ENCODE data around the gene TAF4.
A peak's percentile ranks its signal among the peaks of the same experiment; 100 is the strongest.
"Not testable (repeated sequence)": the region's sequence is repeated elsewhere in the genome, so short reads cannot be mapped to it uniquely, and the experiment has no call there.

Gene TAF4

DNA sequence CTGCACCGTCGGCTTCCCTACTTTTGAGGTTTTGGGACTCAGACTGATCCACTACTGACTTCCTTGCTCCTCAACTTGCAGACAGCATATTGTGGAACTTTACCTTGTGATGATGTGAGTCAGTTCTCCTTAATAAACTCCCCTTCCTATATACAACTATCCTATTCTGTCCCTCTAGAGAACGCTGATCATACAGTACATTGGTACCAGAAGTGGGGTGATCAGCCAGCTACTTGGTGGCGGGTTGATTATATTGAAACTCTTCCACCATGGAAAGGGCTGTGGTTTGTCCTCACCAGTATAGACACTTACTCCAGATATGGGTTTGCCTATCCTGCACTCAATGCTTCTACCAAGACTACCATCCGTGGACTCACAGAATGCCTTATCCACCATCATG lies 7.6 kb upstream of the TAF4 start:
- no peak for DNase-seq (ENCODE audit: low read depth)
- H3K4me3 ChIP-seq (ENCODE audit: low read depth, low read length): no peak overlapping the region
- TF ChIP-seq, protein P1, sequence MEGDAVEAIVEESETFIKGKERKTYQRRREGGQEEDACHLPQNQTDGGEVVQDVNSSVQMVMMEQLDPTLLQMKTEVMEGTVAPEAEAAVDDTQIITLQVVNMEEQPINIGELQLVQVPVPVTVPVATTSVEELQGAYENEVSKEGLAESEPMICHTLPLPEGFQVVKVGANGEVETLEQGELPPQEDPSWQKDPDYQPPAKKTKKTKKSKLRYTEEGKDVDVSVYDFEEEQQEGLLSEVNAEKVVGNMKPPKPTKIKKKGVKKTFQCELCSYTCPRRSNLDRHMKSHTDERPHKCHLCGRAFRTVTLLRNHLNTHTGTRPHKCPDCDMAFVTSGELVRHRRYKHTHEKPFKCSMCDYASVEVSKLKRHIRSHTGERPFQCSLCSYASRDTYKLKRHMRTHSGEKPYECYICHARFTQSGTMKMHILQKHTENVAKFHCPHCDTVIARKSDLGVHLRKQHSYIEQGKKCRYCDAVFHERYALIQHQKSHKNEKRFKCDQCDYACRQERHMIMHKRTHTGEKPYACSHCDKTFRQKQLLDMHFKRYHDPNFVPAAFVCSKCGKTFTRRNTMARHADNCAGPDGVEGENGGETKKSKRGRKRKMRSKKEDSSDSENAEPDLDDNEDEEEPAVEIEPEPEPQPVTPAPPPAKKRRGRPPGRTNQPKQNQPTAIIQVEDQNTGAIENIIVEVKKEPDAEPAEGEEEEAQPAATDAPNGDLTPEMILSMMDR (conservative IDR thresholded peaks at IDR 0.05; ENCODE audit: low read depth, low read length): no peak

DNA sequence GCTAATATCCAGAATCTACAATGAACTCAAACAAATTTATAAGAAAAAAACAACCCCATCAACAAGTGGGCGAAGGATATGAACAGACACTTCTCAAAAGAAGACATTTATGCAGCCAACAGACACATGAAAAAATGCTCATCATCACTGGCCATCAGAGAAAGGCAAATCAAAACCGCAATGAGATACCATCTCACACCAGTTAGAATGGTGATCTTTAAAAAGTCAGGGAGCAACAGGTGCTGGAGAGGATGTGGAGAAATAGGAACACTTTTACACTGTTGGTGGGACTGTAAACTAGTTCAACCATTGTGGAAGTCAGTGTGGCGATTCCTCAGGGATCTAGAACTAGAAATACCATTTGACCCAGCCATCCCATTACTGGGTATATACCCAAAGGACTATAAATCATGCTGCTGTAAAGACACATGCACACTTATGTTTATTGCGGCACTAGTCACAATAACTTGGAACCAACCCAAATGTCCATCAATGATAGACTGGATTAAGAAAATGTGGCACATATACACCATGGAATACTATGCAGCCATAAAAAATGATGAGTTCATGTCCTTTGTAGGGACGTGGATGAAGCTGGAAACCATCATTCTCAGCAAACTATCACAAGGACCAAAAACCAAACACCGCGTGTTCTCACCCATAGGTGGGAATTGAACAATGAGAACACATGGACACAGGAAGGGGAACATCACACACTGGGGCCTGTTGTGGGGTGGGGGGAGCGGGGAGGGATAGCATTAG lies 6.2 kb upstream of the TAF4 start:
- DNase-seq (ENCODE audit: low read depth); H3K4me3 ChIP-seq (ENCODE audit: low read depth, low read length): not testable (repeated sequence)

DNA sequence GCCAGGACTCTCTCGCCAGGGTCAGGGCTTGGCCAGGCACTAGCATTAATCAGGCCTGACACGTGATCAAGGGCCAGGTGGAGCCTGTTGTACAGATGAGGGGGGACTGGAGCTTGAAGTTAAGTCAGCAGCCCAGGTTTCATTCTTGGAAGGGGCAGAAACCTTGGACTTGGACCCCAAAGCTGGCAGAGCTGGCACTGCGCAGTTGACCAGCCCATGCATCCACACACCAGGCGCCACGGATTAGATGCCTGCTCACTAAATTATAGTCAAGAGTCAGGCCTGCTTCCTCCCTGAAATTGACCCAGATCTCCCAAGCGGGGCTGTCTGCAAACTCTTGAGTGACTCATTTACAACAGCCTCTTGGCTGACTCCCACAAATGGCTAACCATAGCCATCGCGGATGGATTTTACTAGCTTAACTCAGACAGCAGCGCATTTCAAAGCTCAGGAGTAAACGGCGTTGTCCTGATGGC lies 4.1 kb upstream of the TAF4 start:
- TF ChIP-seq, protein P1 (conservative IDR thresholded peaks at IDR 0.05; ENCODE audit: low read depth, low read length): no peak
- DNase-seq (ENCODE audit: low read depth): peak; percentile 58
- no peak overlapping the region for H3K4me3 ChIP-seq (ENCODE audit: low read depth, low read length)

DNA sequence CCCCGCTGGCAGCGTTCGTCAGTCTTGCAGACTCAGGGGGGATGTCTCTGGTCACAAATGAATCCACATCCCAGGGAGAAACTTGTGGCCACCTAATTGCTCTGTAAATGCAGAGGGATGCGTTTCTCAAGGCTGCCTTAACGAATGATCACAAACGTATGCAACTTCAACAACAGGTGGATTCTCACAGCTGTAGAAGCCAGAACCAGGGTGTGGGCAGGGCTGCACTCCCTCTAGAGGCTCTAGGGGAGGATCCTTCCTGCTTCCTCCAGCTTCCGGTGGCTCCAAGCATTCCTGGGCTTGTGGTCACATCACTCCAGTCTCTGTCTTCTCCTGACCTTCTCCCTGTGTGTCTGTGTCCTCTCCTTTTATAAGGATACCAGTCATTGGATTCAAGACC lies 3.3 kb upstream of the TAF4 start:
- TF ChIP-seq, protein P1 (conservative IDR thresholded peaks at IDR 0.05; ENCODE audit: low read depth, low read length): no peak
- H3K4me3 ChIP-seq (ENCODE audit: low read depth, low read length): no peak overlapping the region
- no peak for DNase-seq (ENCODE audit: low read depth)

DNA sequence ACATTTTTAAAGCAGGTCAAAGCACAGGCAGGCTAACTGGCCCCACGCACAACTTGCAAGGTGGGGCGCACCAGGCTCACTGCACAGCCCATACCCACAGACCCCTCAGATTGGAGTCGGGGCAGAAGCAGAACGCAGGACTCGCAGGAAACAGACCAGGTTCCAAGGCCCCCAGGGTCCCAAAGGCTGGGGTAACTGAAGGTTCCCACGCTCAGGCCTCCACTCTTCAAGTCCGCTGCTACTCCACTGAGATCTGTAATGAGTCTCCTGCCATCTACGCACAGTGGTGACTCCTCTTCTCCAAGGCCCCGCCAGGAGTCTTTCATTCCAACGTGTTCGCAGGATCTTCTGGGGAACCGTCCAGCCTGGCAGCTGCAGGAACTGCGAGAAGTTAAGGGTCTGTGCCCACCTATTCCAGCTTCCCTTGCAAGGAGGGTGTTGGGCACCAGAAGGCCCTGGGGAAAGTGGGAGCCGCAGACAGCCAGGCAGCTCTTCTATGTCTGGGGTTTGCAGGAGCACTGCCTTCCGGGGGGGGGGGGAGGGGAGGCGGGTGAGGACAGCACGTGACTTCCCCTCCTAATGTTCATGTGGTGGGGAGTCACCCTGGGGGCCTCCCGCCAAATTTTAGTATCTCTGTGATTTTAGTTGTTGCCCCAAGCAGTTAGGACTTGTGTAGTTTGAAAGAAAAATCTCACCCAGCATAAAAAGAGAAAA lies 2.0 kb upstream of the TAF4 start:
- no peak overlapping the region for H3K4me3 ChIP-seq (ENCODE audit: low read depth, low read length)
- DNase-seq (ENCODE audit: low read depth): no peak
- TF ChIP-seq, protein P1 (conservative IDR thresholded peaks at IDR 0.05; ENCODE audit: low read depth, low read length): no peak

DNA sequence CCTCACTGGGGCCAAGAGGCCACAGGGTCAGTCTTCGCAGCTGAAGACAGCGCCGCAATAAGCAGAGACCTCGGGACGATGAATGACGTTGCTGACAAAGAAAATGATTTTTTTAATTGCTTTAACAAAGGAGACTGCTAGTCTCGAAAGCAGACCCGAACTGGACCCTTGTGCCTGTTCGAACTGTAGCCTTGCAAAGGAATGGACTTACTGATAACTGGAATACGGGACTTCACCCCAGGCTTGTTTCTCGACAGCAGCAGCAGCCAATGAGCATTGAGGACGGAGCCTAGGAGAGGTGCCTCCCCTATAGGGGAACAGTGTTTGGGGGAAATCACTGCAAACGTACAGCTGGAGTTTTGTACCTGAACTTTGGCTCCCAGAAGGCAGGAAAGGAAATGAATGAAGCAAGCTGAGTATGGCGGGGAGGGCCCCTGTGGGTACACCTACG lies 1.3 kb upstream of the TAF4 start:
- H3K4me3 ChIP-seq (ENCODE audit: low read depth, low read length): peak overlapping the region; percentile 67
- TF ChIP-seq, protein P1 (conservative IDR thresholded peaks at IDR 0.05; ENCODE audit: low read depth, low read length): no peak
- DNase-seq (ENCODE audit: low read depth): no peak

DNA sequence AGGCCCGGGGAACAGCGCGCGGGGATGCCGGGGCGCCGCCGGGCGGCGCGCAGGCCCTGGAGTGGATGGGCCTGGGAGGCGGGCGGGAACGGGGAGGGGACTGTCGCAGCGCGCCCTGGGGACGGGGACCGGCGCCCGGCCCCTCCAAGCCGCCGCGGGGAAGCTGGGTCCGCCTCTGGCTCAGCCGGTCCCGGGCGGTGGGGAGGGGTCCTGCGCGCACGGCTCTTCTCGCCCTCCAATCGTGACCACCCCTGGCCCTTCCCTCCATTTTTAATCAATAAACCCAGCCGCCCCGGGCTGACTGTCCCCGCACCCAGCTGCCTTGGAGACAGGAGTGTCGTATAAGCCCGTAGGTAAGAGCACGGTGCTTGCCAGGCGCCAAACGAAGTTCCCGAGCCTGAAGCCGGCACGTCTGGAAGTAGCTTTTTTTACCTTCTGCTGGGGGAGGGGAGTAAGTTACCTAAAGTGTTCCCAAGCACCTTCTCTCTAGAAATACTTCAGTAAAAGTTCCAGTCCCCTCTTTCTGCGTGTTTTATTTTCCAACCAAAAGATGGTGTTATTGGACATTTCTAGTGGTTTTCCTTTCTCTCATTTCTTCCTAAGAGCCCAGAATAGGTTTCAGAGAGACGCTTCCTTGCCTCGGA lies 780 bp upstream of the TAF4 start:
- H3K4me3 ChIP-seq (ENCODE audit: low read depth, low read length): peak overlapping the region; percentile 67
- peak; percentile 36 for DNase-seq (ENCODE audit: low read depth)
- TF ChIP-seq, protein P1 (conservative IDR thresholded peaks at IDR 0.05; ENCODE audit: low read depth, low read length): no peak

Data from choroid plexus epithelial cell (primary cell).